WI38 (cell line): Measurements from ENCODE around the gene INVS.

Source experiments
- H3K4me3 ChIP-seq: 2 replicates; pipeline ENCODE4 v1.5.1; 2011; ENCODE audit warnings: low read depth, mild to moderate bottlenecking, control low read depth, low read length
- TF ChIP-seq, protein P1 (sequence below): IDR thresholded peaks from 2 replicates; pipeline ENCODE4 v1.5.1; 2012; ENCODE audit warnings: low read depth, mild to moderate bottlenecking, control low read depth, low read length

The INVS gene

DNA sequence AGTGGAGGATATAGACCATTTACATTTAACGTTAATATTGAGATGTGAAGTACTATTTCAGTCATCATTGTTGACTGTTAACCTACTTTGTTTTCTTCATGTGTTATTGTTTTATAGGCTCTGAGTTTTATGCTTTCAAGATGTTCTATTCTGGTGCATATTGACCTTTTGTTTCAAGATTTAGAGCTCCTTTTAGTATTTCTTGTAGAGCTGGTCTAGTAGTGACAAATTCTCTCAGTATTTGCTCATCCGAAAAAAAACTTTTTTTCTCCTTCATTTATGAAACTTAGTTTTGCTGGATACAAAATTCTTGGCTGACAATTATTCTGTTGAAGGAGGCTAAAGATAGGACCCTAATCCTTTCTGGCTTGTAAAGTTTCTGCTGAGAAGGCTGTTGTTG, 91.3 kb downstream of the INVS start:
- H3K4me3 ChIP-seq = no peak overlapping the region
- TF ChIP-seq, protein P1, sequence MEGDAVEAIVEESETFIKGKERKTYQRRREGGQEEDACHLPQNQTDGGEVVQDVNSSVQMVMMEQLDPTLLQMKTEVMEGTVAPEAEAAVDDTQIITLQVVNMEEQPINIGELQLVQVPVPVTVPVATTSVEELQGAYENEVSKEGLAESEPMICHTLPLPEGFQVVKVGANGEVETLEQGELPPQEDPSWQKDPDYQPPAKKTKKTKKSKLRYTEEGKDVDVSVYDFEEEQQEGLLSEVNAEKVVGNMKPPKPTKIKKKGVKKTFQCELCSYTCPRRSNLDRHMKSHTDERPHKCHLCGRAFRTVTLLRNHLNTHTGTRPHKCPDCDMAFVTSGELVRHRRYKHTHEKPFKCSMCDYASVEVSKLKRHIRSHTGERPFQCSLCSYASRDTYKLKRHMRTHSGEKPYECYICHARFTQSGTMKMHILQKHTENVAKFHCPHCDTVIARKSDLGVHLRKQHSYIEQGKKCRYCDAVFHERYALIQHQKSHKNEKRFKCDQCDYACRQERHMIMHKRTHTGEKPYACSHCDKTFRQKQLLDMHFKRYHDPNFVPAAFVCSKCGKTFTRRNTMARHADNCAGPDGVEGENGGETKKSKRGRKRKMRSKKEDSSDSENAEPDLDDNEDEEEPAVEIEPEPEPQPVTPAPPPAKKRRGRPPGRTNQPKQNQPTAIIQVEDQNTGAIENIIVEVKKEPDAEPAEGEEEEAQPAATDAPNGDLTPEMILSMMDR = no peak

DNA sequence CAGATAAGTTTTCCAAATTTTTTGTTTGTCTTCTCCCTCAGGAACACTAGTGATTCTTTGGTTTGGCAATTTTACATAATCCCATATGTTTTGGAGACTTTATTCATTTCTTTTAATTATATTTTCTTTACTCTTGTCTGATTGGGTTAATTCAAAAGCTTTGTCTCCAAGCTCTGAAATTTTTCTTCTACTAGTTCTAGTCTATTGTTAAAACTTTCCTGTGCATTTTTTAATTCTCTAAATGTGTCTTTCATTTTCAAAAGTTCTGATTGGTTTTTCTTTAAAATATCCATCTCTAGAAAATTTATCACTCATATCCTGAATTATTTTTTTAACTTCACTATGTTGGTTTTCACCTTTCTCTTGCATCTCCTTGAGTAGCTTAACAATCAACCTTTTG, 92.2 kb downstream of the INVS start:
- TF ChIP-seq, protein P1 = no peak
- H3K4me3 ChIP-seq = no peak overlapping the region

DNA sequence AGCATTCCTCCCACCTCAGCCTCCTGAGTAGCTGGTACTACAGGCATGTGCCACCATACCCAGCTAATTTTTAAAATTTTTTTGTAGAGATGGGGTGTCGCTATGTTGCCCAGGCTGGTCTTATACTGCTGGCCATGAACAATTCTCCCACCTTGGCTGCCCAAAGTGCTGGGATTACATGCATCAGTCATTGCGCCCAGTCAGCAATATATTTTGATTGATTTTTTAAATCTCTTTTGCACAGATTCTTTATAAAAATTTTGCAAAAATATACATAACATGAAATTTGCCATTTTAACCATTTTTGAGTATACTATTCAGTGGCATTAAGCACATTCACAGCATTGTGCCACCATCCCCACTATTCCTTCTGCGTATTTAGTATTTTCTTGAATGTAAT, 94.0 kb downstream of the INVS start:
- TF ChIP-seq, protein P1 = no peak
- no peak overlapping the region for H3K4me3 ChIP-seq

DNA sequence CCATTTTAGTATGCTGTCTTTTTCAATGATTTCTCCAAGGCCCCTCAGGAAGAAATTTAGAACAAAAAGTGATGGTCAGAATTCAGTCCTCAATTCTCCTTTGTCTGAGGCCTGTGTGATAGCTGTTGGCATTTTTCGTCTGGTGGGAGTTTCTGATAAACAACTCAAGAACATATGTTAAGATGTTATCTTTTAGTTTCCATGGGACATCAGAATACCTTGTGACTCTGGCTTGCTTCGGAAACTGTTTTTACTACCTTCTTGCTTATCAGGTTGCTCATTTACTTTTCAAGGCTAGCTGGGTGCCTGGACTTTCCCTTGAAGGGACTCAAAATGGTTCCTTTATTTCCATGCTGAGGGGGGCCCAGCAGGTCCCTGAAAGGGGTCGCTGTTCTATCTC, 97.2 kb downstream of the INVS start:
- TF ChIP-seq, protein P1 = no peak
- H3K4me3 ChIP-seq = no peak overlapping the region

DNA sequence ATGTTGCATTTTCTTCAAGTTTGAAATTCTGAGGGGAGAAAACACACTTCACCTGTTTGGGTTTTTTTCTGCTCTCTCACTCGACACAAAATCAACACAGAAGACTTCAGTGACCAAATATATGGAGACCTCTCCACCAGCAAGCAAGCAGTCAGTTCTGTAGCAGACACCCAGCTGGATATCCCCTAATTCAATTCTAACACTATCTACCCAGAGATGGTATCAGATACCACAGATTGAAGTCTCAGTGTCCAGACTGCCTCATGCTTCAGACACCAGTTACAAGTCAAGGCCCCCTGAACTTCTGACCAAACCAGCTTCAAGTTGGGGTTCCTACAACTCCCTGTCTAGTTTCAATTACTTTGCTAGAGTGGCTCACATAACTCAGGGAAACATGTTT, 97.8 kb downstream of the INVS start:
- no peak overlapping the region for H3K4me3 ChIP-seq
- TF ChIP-seq, protein P1 = no peak

DNA sequence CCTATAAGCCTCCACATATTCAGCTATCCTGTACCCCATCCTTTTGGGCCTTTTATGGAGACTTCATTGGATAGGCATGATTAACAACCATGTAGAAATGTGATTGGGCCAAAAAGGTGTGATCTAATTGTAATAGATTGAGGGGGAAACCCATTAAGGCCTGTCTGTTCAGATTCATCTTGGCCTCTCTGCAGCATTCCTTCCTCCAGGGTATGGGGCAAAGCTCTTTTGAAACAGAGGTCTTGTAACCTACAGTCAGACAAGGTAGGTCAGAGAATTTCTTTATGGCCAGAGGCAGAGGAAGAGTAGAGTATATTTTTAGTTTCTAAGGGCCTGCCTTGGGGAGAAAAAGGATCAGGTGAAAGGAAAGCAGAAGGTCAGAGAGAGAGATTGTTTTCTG, 98.5 kb downstream of the INVS start:
- no peak overlapping the region for H3K4me3 ChIP-seq
- TF ChIP-seq, protein P1 = no peak

DNA sequence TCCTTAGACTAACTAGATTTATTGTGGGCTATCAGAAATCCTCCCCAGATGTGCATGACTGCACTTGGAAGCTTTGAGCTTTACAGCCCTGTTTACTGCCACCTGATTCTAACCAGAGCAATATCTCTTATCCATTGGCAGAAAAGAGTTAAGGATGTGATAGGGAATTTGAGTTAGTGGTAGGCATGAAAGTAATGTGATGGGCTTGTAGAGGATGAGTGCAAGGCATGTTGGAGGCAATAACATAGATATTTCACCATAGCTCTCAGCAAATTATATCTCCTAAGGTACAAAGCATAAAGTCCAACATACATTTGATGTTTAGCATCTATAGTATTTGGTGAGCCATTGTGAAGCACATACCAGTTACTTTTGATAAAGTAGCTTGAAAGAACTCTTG, 103.8 kb downstream of the INVS start:
- TF ChIP-seq, protein P1 = no peak

More for the DNA sequence above, 103.8 kb downstream of the INVS start:
- no peak overlapping the region for H3K4me3 ChIP-seq
